Tibial artery (tissue), 4 donors: ENCODE results near the gene INPP5A.
"Not testable (repeated sequence)": the region's sequence is repeated elsewhere in the genome, so short reads cannot be mapped to it uniquely, and the experiment has no call there.

Source experiments
- DNase-seq, 2 donors: peaks; one replicate each; pipeline ENCODE4 v3.0.0-alpha.2; 2019
- H3K27ac ChIP-seq, 2 donors: fragments of 200-600 bp; sonication (generic) in 1 of 2; 1 replicate in 1 of 2; 2 replicates in 1 of 2; pipeline ENCODE4 v1.5.1; 2018 to 2019; ENCODE audit warnings: mild to moderate bottlenecking in 1 of 2
- H3K27me3 ChIP-seq, 2 donors: fragments of 200-600 bp; sonication (generic) in 1 of 2; one replicate each; pipeline versions ENCODE4 v1.5.1 to v1.6.0; 2016 to 2019
- H3K36me3 ChIP-seq, 3 donors: fragments of 200-600 bp; sonication (generic) in 2 of 3; one replicate each; pipeline ENCODE4 v1.5.1; 2016 to 2019; ENCODE audit warnings: mild to moderate bottlenecking in 2 of 3
- H3K4me1 ChIP-seq, 4 donors: fragments of 200-600 bp; sonication (generic) in 2 of 4; 1 replicate in 3 of 4; 2 replicates in 1 of 4; pipeline ENCODE4 v1.5.1; 2016 to 2019
- H3K4me3 ChIP-seq, 2 donors: fragments of 200-600 bp; sonication (generic) in 1 of 2; 1 replicate in 1 of 2; 2 replicates in 1 of 2; pipeline ENCODE4 v1.5.1; 2018 to 2019; ENCODE audit warnings: mild to moderate bottlenecking in 2 of 2
- H3K9me3 ChIP-seq, 3 donors: fragments of 200-600 bp; sonication (generic) in 1 of 3; one replicate each; pipeline ENCODE4 v1.5.1; 2016 to 2019
- CTCF ChIP-seq, 2 experiments: fragments of 200-600 bp in 1 of 2; fragments of 450-650 bp in 1 of 2; IDR thresholded peaks; one replicate each; pipeline ENCODE4 v1.5.1; 2017 to 2019; ENCODE audit warnings: antibody characterized with exemption in 2 of 2, mild to moderate bottlenecking in 1 of 2, moderate library complexity in 1 of 2
- intact Hi-C: fragments of 100-400 bp; cut with DNase I; formaldehyde crosslinking; loops from one replicate; pipeline ENCODE4 v1.15.0; 2023; ENCODE audit warnings: low total_unique reads

The INPP5A gene

DNA sequence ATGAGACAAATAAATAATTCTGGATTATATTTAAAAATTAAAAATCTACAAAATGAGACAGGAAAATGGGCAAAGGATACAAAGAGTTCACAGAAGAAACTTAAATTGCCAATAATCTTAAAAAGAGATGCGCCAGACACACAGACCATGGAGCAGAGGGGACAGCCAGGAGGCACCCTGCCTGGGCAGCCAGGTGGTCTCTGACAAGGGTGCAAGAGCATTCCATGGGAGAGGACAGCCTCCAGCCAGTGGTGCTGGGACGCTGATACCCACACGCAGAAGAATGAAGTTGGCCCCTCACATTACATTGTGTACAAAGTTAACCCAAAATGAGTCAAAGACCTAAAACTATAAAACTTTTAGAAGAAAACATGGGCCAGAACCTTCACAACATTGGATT, 142.1 kb downstream of the INPP5A start:
- no peak overlapping the region for H3K27ac ChIP-seq

GRCh38 chr10:132680741-132681140, 143.2 kb downstream of the INPP5A start:
- H3K27me3 ChIP-seq, H3K4me3 ChIP-seq, intact Hi-C loops, H3K9me3 ChIP-seq, H3K27ac ChIP-seq, H3K36me3 ChIP-seq: not testable (repeated sequence)
- peak in 1 of 2 donors; percentile 53 for DNase-seq
- peaks cover 0 to 11% (median 3%) of the 10 kb centered on the region in 4 donors for H3K4me1 ChIP-seq

More for the DNA sequence above, 142.1 kb downstream of the INPP5A start:
- Histone ChIP-seq H3K4me3 (no peak overlapping the region), H3K9me3 (no peaks in the 10 kb centered on the region), H3K4me1 (peaks cover 0 to 7% (median 0%) of the 10 kb centered on the region in 4 donors), H3K36me3 (no peaks in the 10 kb centered on the region), H3K27me3 (no peaks in the 10 kb centered on the region)
- DNase-seq = peak in 1 of 2 donors; percentile 2
- intact Hi-C loops = no loop called here
- no peak for TF ChIP-seq CTCF (IDR thresholded peaks at IDR 0.05)

DNA sequence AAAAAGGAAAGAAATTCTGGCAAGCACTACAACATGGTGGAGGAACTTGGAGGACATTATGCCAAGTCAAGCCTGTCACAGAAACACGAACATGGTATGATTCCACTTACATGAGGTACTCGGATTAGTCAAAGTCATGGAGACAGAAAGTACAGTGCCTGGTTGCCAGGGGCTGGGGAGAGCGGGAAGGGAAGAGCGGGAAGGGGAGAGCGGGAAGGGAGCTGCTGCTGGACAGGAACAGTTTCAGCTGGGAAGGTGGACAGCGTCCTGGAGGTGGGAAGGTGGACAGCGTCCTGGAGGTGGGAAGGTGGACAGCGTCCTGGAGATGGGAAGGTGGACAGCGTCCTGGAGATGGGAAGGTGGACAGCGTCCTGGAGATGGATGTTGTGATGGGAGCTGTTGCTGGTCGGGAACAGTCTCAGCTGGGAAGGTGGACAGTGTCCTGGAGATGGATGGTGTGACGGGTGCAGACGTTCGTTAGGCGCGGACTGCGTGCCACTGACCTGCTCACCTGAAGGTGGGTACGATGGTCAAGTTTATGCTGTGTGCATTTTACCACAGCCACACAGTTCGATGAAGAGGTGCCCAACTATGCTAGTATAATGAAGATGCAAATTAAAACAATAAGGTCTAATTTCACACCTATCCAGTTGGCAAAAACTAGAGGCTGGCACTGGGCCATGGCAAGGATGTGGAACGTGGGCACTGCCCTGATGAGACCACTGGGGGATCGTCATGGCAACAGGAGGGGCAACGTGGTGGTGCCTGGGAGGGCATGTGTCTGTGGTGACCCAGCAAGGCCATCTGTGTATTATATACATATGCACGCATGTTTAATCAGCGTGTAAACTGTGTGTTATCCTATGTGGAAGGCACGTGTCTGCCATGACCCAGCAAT, 144.5 kb downstream of the INPP5A start:
- Histone ChIP-seq H3K9me3 (no peaks in the 10 kb centered on the region), H3K4me3 (no peak overlapping the region), H3K27me3 (no peaks in the 10 kb centered on the region), H3K36me3 (no peaks in the 10 kb centered on the region), H3K27ac (no peak overlapping the region), H3K4me1 (peaks cover 0 to 11% (median 3%) of the 10 kb centered on the region in 4 donors)
- no peak for TF ChIP-seq CTCF (IDR thresholded peaks at IDR 0.05)
- DNase-seq = peak; percentile 10 to 57
- intact Hi-C loops = no loop called here

GRCh38 chr10:132684164-132684891, 146.7 kb downstream of the INPP5A start:
- peak; percentile 12 to 39 for DNase-seq
- TF ChIP-seq CTCF (IDR thresholded peaks at IDR 0.05) = no peak
- Histone ChIP-seq H3K4me3 (no peak overlapping the region), H3K27me3 (no peaks in the 10 kb centered on the region), H3K9me3 (no peaks in the 10 kb centered on the region), H3K27ac (no peak overlapping the region), H3K4me1 (peaks cover 0 to 8% (median 3%) of the 10 kb centered on the region in 4 donors), H3K36me3 (no peaks in the 10 kb centered on the region)
- intact Hi-C loops = no loop called here

DNA sequence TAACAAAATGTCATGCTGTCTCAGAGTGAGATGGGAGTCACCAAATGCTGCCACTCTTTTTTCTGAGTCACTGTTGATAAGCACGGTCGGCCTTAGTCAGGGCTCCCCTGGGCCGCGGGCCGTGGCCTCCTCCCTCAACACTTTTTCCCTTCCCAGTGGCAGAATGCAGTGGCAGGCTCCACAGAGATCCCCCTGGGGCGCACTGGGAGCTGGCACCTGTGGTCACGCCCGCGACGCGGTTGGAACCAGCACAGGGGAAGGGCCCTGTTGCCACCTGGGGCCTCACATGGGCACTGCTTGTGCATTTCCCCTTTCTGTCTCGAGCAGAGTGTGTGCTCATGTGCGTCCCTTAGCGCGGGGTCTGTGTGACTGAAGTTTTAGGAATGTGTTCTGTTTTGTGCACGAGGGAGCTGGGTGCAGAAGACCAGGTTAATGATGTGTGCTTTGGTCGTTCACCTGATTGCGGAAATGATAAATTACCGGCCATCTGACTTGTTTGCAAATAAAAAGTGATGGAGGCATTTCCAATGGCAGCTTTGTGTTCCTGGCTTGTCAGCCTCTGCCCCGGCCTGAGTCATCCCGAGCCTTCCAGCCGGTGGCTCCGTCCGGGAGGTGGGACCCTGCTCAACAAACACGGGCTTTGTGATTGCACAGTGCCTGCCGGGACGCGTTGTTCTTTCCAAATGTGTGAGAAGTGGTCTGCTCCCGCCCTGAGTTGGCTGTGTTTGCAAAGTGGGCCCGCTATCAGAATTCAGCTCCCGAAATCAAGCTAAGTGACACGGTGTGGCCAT, 147.7 kb downstream of the INPP5A start:
- TF ChIP-seq CTCF (IDR thresholded peaks at IDR 0.05) = no peak
- no peak overlapping the region for H3K4me3 ChIP-seq
- no peaks in the 10 kb centered on the region for H3K27me3 ChIP-seq
- intact Hi-C loops = no loop called here
- peaks cover under 1 to 9% (median under 1%) of the 10 kb centered on the region in 3 donors for H3K36me3 ChIP-seq
- DNase-seq = peak; percentile 16 to 61
- peaks cover 0 to 5% (median 2%) of the 10 kb centered on the region in 4 donors for H3K4me1 ChIP-seq
- H3K27ac ChIP-seq = no peak overlapping the region
- no peaks in the 10 kb centered on the region for H3K9me3 ChIP-seq
